Stimulated activated naive CD8-positive, alpha-beta T cell treated with anti-CD3 and anti-CD28 coated beads, Interleukin-15, Interleukin-2, amounts not matched to agents 100 U/mL and 50 U/mL, for 24 hours (primary cell): ENCODE results near the gene PSMB2.

Source experiments
- ATAC-seq: fragments of 150-1000 bp; cut with Tn5 transposase; one replicate; pipeline ENCODE4 v1.10.0; 2021
- DNase-seq: peaks from one replicate; pipeline ENCODE4 v3.0.0; 2021

Gene PSMB2

GRCh38 chr1:35556484-35557117 is 84.7 kb downstream of the PSMB2 start:
- no peak for ATAC-seq
- DNase-seq: no peak

- DNase-seq: no peak
- ATAC-seq: no peak
Observed at GRCh38 chr1:35555601-35556477, 85.5 kb downstream of the PSMB2 start.

- DNase-seq (no peak), ATAC-seq (no peak)
Observed at GRCh38 chr1:35555212-35555584, 86.1 kb downstream of the PSMB2 start.

- no peak for DNase-seq
- ATAC-seq: no peak
Observed at GRCh38 chr1:35554266-35555211, 86.8 kb downstream of the PSMB2 start.

- DNase-seq (no peak), ATAC-seq (no peak)
Observed at GRCh38 chr1:35553851-35554250, 87.5 kb downstream of the PSMB2 start.
